Mesenteric fat pad (tissue), 1 donor: ENCODE measurements around the gene SLC24A4. TPM values are rescaled to one million over a fixed set of nuclear protein-coding genes. Genes with fewer than 3 reads are reported as not detected.
A peak's percentile ranks its signal among the peaks of the same experiment; 100 is the strongest.
"Not testable (repeated sequence)": the region's sequence is repeated elsewhere in the genome, so short reads cannot be mapped to it uniquely, and the experiment has no call there.

Experiments
- DNase-seq: peaks from one replicate; pipeline ENCODE4 v3.0.0-alpha.2; 2020; ENCODE audit warnings: low spot score
- total RNA-seq: library from RNA; stranded (reverse); fragmentation: NEBNext Ultra II Directional; extraction: Animal tissue kit (Norgen Biotek cat#: 25700); gene quantifications from one replicate; pipeline ENCODE4 v1.2.1, GENCODE V29; 2021
- donor health status: DM: yes; HTN: yes; CAD: no.

Gene SLC24A4
- total RNA-seq, 1 donor from 2014 or later: 0.77 TPM

DNA sequence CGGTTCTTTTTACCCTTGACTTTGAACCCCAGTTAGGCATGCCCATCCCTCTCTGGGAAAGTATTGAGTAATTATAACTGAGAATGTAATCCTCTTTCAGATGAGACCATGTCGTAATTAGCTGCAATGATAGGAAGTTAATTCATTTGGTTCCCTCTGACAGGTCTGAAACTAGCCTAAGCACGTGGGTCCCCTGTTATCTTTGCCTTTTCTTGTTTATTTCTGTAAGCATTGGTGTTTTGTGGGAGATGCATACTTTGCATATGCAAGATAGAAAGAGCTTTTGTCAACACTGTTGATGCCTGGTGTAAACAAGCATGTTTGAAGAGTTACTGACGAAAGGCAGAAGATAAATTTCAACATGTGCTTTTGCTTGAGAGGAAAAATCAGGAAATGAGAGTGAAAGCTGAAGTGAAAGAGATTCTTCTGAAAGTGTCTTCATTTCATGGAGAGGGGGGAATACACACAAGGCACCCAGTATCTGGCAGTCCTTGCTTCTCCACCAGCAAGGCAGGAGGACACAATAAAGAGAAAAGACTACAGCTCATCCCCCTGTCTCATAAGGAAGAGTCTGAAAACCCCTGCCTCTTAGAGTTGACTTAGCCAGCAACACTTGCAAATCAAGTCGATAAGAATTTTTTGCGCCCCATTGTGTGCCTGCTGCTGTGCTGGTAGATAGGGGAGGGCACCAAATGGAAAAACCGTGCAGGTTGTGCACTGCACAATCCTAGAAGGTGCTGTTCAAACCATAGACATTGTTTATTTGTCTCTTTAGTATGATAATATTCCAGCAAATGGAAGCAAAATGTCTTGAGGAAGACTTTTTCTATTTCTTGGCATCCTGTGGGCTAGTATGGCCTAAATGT is 77.8 kb downstream of the SLC24A4 start:
- DNase-seq: no peak

GRCh38 chr14:92401561-92401960 is 78.6 kb downstream of the SLC24A4 start:
- no peak for DNase-seq

DNA sequence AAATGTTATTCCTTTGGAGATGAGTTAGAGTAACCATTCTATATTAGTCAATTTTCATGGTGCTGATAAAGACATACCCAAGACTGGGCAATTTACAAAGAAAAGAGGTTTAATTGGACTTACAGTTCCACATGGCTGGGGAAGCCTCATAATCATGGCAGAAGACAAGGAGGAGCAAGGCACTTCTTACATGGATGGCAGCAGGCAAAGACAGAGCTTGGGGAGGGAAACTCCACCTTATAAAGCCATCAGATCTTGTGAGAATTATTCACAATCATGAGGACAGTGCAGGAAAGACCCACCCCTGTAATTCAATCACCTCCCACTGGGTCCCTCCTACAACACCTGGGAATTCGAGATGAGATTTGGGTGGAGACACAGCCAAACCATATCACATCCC is 79.5 kb downstream of the SLC24A4 start:
- not testable (repeated sequence) for DNase-seq

GRCh38 chr14:92404018-92404417 is 81.1 kb downstream of the SLC24A4 start:
- no peak for DNase-seq

DNA sequence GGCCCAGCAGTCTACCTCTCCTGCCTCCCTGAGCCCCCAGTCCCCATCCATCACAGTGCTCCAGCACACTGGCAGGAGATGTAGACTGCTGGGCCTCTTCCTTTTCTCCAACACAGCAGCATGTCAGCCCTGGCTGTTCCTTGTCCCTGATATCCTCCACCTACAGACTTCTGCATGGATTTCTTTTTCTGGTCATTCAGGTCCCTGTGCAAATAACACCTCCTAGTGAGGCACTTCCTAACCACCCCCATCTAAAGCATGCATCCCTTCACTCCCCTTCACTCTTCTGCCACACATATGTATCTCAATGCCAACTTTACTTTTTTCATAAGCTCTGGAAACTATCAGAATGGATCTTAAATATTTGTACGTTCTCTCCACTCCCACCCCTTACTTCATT is 81.5 kb downstream of the SLC24A4 start:
- no peak for DNase-seq

- no peak for DNase-seq
Measured at GRCh38 chr14:92404938-92405337, 82.0 kb downstream of the SLC24A4 start.

DNA sequence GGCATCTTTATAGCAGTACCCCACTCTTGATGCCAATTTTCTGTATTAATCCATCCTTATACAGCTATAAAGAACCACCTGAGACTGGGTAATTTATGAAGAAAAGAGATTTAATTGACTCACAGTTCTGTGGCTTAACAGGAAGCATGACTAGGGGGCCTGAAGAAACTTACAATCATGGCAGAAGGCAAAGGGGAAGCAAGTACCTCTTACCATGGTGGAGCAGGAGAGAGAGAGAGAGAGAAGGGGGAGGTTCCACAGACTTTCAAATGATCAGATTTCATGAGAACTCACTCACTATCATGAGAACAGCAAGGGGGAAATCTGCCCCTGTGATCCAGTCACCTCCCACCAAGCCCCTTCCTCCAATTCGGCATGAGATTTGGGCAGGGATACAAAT is 84.4 kb downstream of the SLC24A4 start:
- no peak for DNase-seq

DNA sequence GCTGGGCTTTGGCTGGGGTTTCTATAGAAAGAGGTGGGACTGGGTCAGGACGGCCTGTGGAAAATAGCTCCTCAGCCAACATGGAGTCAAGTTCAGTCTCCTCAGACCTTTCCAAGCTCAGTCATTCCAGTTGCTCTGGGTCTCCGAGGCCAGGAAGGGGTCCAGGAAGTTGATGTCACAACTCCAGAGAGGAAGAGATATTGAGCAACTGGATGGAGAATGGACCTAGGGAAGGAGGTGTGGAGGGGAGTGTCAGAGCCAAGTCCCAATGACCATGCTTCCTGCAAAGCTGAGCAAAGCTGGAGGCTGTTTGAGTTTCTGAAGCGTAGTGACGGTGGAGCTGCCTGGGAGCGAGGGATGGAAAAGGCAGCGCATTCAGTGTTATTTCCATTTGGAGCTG is 86.1 kb downstream of the SLC24A4 start:
- DNase-seq: no peak

DNA sequence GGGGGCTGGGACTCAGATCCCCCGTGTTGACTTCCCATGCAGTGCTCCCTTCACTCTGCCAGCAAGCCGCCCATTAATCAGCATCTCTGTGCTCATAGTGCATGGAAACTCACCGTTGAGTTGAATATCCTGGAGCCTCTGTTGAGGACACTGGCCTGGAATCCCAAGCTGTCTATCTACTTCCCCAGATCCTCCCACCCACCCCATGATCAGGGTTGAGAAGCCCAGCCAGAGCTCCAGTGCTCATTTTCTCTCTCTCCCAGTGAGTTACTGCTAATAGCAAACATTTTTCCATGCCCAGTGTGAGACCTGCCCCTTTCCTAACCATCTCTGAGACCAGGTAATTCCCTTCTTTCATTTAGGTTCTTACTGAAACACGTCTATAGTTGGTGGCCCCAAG is 88.2 kb downstream of the SLC24A4 start:
- DNase-seq: peak; percentile 39

GRCh38 chr14:92411941-92412340 is 89.0 kb downstream of the SLC24A4 start:
- peak; percentile 49 for DNase-seq

DNA sequence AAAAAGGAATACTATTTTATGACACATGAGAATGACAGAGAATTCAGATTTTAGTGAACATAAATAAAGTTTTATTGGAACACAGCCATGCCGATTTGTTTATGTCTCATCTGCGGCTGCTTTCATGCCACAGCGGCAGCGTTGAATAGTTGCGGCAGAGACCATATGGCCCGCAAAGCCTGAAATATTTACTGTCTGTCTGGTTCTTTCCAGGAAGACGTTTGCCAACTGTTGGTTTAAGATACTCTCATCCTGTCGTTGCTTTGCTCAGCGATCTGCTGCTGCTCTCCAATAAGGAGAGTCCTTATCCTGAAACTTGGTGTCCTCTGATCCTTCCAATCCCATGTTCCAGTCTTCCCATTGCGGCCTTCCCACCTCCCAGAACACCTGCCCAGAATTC is 89.9 kb downstream of the SLC24A4 start:
- no peak for DNase-seq

- peak; percentile 37 for DNase-seq
Measured at GRCh38 chr14:92413379-92413778, 90.4 kb downstream of the SLC24A4 start.

DNA sequence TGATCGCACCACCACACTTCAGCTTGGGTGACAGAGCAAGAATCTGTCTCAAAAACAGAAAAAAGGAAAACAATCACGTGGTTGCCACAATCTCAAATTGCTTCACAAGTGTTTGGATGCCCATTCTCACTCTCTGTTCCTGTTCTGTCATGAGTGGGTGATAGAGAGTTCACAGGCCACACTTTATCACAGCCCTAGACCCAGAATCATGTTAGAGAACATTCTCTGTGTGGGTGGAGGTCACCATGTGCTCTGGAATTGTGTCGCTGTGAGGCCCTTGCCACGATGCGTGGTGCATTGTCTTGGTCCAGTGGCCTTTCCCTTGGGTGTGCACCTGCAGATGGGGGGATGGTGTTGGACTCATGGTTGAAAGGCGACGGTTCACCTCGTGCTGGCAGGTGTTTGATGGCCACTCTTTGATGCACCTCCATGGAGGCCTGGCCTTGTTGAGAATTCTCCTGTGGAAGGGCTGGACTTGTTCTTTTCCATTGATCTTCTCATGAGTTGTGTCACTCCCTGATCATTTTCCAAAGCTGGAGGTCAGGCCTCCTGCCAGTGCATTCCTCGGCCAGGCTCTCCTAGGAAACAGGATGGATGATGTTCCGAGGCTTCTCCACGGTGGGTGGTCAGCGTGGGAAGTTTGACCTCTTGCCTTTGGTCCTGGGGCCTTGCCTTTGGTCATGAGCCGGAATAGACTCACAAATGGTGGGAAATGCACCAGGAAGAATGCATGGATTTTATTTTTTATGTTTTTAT is 91.9 kb downstream of the SLC24A4 start:
- DNase-seq: peak; percentile 60

DNA sequence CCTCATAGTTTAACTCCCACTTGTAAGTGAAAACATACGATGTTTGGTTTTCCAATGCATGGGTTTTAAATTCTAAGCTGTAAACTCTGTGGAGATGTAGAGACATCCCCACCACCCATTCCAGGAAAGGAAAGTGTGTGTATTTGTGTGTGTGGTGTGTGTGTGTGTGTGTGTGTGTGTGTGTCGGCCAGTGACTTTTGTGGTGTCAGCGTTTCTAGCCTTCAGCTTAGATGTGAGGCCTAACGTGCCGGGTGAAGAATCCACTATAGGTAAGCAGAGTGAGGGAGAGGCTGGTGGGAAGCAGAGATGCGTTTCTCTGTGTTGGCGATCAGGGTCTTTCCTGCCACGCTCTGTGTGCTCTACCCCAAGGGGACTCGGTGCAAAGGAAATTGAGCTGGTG is 93.0 kb downstream of the SLC24A4 start:
- DNase-seq: no peak

DNA sequence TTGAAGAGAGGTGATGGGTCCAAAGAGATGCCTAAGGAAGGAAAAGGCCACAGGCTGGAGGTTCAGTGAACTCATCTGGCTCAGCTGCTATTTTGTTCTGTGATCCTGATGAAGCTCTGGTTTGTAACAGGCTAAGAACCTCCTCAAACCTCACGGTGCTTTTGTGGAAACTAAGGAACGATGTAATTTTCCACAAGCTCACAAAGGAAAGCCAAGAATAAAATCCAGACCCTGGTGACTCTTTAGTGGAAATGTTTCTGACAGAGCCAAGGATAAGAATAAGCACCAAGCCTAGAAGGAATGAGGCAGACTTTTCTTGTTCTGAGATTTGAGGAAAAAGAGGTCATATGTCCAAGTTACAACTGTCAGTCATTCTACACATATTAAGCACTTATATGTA is 93.6 kb downstream of the SLC24A4 start:
- no peak for DNase-seq

DNA sequence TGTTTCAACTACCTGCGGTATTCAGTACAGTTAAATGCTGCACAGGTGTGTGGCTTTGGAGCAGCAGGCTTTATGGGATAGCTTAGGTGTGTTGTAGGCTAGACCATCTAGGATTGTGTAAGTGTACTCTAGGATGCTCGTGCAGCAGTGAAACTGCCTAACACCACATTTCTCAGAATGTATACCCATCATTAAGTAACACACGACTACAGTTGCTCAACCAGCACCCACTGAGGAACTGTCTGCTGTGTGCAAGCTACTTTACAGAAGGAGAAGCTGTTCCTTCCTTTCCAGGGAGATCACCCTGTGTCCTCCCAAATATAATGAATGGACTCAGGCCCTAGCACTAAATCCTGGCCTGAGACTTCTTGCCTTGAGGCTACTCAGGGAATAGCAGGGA is 94.8 kb downstream of the SLC24A4 start:
- peak; percentile 33 for DNase-seq

DNA sequence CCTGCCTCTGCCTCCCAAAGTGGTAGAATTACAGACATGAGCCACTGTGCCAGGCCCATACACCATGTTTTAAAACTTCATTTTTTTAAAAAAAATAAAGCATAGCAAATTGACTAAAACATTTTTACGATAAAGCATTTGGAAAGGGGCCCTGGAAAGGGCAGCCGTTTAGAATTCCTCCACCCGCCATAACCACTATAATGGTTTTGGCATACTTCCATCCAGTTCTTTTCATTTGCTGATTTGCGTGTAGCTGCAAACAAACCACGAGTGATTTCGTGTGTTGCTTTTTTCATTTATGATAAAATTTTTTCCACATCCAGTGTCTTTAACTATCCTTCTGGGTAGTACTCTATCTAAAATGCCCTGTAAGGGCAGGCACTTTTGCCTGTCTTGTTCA is 98.8 kb downstream of the SLC24A4 start:
- no peak for DNase-seq

DNA sequence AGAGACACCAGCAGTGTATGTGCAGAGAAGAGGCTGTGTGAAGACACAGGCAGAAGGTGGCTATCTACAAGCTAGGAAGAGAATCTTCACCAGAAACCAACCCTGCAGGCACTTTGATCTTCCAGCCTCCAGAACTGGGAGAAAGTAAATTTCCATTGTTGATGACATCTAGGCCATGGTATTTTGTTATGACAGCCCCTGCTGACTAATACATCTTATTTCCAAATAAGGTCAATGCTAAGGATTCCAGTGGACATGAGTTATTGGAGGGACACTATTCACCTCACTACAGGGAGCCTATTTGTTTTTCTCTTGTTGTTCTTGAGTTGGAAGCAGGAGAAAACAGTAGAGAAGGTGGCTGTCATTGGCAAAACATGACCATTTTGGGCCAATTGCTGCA is 102.1 kb downstream of the SLC24A4 start:
- DNase-seq: no peak

GRCh38 chr14:92426237-92426636 is 103.3 kb downstream of the SLC24A4 start:
- DNase-seq: no peak

DNA sequence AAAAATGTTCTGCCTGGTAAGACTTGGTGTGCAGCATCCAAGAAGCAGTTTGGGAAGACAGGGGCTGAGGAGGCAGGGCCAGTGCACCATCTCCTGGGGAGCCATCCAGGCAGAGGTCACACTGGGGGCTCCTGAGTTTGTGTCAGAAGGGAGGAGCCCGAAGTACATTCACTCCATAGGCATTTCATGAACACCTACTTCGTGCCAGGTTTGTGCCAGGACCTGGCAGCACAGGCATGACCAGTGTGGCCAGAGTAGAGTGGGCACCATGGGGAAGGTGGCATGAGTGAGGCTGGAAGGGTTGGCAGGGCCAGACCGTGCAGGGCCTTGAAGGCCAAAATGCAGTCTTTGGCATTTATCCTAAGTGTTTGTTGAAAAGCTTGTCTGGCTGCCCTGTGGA is 104.1 kb downstream of the SLC24A4 start:
- peak; percentile 47 for DNase-seq

DNA sequence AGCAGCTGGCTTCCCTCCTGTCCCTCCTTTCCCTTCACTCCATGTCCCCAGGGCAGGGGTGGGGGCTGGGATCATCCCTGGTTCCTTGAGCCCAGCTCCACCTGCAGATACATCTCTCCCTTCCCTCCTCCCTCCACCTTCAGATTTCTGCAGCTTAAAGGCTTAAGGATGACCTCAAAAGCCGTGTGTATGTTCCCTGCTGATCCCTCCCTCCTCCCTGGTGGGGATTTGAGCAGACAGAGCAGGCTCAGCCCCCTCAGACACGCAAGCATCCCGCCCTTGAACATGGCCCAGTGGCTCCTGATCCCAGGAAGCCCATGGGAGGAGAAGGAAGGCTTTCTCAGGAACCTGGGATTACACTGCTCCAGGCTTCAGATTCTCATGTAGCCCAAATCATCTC is 107.7 kb downstream of the SLC24A4 start:
- no peak for DNase-seq

- peak; percentile 68 for DNase-seq
Measured at GRCh38 chr14:92431199-92431725, 108.3 kb downstream of the SLC24A4 start.
